HUDEP-2 (cell line): Measurements from ENCODE around the gene SLC22A15.
A peak's percentile ranks its signal among the peaks of the same experiment; 100 is the strongest.
"Not testable (repeated sequence)": the region's sequence is repeated elsewhere in the genome, so short reads cannot be mapped to it uniquely, and the experiment has no call there.

Experiments
- DNase-seq, 76 experiments: peaks; one replicate each; lab custom pipeline; 2025; ENCODE audit not compliant: unreplicated experiment in 76 of 76; lab: John Stamatoyannopoulos, UW

Gene SLC22A15

GRCh38 chr1:116026631-116027030, 50.3 kb downstream of the SLC22A15 start:
- no peak for DNase-seq

DNA sequence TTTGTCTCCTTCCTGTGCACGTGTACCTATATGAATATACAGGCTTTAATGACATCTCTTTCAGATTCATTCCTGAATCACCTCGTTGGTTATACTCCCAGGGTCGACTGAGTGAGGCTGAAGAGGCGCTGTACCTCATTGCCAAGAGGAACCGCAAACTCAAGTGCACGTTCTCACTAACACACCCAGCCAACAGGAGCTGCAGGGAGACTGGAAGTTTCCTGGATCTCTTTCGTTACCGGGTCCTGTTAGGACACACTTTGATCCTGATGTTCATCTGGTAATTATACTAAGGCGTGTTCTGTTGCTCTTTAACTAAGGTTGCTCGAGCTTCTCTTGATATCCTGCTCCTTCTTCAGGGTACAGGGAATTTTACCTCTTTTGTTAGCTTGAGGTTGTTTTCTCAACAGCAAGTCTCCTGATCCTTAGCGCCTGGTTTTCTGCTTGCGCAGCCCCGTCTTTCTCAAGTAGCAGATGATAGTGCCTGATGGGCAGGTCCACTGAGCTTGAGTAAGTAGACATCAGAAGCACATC, 55.1 kb downstream of the SLC22A15 start:
- no peak for DNase-seq

DNA sequence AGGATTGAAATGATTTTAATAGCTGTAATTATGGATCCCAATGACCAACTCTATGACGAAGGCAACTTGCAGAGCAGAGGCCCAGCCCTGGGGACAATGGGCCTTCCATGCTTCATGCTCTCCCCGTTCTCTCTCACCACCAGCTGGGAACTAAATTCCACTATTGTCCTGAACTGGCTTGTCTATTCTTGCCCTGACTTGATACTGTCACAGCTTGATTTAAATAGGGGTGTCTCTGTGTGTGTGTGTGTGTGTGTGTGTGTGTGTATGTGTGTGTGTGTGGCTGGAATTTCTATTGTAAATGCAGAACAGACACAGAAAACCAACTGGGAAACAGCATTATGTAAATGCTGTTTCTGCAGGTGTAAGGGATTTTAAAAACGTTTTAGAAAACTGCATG, 57.0 kb downstream of the SLC22A15 start:
- no peak for DNase-seq

DNA sequence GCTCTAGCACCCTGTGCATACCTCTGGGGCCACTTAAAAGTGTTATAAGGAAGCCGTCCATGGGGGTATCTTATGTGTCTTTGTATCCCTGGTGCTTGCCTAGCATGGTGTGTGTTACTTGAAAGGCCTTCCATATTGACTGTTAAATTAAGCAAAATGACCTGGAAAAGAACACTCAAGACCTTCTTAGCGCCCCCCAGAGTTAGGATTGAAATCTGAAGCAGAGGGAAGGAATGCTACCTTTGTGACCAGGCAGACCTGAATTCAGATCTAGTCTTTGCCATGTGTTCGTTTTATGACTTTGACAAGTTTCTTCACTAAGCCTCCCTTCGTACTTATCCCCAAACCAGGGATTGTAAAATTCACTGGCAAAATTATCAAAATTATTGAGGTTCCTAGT, 59.9 kb downstream of the SLC22A15 start:
- DNase-seq, result no peak

- no peak for DNase-seq
Observed at GRCh38 chr1:116038679-116039078, 62.4 kb downstream of the SLC22A15 start.

DNA sequence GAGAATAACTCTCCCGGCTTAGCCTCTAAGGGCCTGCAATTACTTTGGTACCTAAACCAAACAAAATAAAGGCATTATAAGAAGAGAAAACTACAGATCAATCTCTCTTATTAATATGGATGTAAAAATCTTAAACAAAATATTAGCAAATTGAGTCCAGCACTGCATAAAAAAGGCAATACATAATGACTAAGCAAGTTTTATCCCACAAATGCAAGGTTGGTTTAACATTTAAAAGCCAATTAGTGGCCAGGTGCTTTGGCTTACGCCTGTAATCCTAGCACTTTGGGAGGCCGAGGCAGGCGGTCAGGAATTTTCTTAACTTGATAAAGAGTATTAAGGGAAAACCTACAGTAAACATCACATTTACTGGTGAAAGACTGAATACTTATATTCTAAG, 67.8 kb downstream of the SLC22A15 start:
- DNase-seq, result no peak

- DNase-seq, result not testable (repeated sequence)
Observed at GRCh38 chr1:116046933-116047332, 70.6 kb downstream of the SLC22A15 start.

DNA sequence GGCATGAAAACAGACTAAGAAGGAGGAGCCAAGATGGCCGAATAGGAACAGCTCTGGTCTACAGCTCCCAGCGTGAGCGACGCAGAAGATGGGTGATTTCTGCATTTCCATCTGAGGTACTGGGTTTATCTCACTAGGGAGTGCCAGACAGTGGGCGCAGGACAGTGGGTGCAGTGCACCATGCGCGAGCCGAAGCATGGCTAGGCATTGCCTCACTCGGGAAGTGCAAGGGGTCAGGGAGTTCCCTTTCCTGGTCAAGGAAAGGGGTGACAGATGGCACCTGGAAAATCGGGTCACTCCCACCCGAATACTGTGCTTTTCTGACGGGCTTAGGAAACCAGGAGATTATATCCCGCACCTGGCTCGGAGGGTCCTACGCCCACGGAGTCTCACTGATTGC, 75.6 kb downstream of the SLC22A15 start:
- DNase-seq, result not testable (repeated sequence)

- DNase-seq, result no peak
Observed at GRCh38 chr1:116062201-116062600, 85.9 kb downstream of the SLC22A15 start.

DNA sequence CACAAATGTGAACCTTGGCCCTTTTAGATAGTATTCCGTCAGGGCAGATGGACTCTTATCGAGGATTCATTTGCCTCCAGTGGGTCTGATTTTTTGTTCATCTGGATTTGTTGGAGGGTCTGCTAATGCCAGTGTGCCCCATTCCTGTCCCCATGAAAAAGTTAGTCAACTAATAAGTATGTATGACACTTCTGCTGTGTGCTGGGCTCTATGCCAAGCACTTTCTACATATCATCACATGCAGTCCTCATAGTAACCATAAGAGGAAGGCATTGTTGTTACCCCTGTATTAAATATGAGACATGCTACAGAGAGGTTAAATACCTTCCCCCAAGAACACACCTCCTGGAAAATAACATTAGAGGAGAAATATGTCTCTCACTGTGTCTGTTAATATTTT, 88.3 kb downstream of the SLC22A15 start:
- no peak for DNase-seq

DNA sequence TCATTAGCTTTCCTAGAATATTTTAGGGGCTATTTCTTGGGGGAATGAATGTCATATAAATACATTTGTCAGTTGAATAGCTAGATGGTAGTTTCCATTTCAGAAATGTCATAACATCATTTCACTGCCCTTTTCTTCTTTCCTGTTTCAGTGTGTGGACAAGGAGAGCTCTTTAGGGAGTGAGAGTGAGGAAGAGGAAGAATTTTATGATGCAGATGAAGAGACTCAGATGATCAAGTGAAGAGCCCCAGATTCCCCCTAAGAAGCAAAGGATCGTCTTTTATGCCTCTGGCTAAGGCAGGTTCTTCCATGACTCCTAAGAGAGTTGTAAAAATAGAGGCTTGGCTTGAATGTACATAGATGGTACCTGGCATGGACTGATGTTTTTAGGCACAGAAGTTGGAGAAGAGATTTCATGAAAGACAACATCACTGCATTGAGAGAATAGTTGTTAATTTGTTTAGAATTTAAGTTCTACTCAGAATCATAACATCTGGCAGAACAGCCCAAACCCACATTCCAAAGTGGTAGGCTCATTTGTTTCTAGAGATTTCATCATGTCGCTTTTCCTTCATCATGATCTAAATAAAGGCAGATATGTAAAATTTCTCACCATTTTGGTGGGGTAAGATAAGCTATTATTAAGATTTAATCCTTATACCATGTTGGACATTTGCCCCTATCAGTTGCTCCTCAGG, 90.7 kb downstream of the SLC22A15 start:
- no peak for DNase-seq

DNA sequence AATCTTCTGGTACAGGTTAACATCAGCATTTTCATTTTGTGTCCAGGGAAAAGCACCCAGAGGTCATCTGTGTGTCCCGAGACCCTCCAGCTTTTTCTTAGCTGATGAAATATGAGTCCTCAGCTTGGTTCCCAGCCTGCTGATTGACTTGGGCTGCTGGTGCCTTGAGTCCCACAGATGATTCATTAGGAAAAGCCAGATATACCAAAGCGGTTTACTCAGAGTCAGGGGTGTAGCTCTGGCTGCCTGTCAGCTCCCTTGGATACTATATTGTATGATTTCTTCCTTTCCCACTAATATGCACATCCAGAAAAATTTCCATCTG, 91.2 kb downstream of the SLC22A15 start:
- no peak for DNase-seq

DNA sequence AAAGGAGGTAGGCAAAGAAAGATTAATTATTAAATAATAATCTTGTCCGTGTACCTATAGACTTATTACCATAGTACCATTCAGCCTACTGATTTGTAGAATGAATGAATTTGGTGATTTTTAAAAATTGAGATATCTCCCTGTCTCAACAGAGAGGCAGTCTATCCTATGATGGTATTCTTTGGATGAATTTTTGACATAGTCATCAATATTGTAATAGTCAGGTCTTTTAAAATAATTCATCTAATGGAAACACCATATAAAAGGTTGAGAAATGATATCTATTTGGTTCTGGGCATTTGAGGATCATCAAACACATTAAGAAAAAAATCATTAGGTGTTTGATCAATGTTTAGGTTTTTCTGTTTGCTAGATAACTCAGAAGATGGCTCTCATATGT, 99.3 kb downstream of the SLC22A15 start:
- no peak for DNase-seq

DNA sequence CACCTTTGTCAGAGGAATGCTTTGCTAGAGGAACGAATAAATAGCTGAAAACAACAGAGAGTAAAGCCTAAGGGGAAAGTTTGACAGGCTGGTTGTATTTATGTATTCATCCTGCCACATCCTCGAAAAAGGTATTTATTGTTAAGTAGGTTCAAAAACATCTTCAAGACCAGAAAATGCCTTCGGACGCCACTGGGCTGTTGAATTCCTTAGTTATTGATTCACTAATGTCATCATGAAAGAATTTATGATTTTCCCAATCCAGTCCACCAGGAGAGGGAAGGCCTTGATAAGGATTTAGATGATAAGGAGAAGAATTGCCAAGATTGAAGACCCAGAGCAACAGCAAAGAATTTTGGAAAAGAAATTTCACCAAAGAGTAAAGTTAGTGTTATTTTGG, 99.7 kb downstream of the SLC22A15 start:
- no peak for DNase-seq

DNA sequence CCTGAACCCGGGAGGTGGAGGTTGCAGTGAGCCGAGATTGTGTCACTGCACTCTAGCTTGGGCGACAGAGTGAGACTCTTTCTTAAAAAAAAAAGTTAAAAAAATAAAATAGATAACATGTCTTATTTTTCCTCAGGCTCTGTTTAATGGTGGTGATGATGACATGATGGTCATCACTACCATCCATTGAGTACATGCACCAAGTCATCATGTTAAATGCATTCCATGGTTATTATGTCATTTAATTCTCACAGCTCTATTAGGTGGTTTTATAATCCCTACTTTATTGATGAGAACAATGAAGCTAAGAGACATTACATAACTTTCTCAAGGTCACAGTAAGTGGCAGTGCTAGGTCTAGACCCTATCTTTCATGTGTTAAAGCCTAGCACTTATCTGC, 100.5 kb downstream of the SLC22A15 start:
- no peak for DNase-seq

DNA sequence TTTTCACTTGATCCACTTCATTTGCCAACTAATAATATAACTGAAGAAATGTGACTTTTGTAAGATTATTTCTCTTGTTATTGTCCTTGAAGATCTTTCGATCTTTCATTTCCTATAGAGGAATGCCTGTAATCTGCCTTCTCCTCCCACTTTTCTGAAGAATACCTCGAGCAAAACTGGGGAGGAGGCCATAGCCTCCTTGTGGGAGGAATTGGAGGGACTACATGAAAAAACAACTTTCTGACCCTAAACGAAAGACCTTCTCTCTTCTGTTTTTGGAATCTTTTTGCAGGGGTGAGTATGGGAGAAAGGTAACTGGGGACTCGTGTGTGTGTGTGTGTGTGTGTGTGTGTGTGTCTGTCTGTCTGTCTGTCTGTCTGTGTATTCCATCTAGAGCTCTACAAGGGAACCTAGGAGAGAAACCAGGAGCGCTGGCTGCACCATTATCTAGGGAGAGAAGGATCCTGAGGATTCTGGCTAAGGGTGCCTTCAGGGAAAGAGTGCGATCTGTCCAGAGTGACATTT, 102.4 kb downstream of the SLC22A15 start:
- DNase-seq, result no peak

- no peak for DNase-seq
Observed at GRCh38 chr1:116087628-116088027, 111.3 kb downstream of the SLC22A15 start.

DNA sequence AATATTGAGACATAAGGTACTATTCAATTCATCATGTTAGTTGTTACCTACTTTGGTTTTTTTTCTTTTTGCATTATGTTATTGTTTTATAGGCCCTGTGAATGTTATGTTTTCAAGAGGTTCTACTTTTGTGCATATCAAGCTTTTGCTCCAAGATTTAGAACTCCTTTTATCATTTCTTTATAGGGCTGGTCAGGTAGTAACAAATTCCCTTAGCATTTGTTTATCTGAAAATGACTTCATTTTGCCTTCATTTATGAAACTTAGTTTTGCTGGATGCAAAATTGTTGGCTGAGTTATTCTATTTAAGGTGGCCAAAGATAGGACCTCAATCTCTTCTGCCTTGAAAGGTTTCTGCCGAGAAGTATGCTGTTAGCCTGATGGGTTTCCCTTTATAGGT, 113.6 kb downstream of the SLC22A15 start:
- no peak for DNase-seq

GRCh38 chr1:116091083-116091482, 114.8 kb downstream of the SLC22A15 start:
- DNase-seq, result no peak

- peak in 1 of 76 experiments; percentile 2 for DNase-seq
Observed at GRCh38 chr1:116092752-116093489, 116.6 kb downstream of the SLC22A15 start.

GRCh38 chr1:116095027-116095426, 118.7 kb downstream of the SLC22A15 start:
- no peak for DNase-seq

- no peak for DNase-seq
Observed at GRCh38 chr1:116096013-116096618, 119.8 kb downstream of the SLC22A15 start.
